Esophagus squamous epithelium (tissue), 4 donors: Measurements from ENCODE around the gene MYO18B.

ENCODE experiments used
- POLR2A ChIP-seq, 4 donors: fragments of 450-650 bp; IDR thresholded peaks; one replicate each; pipeline ENCODE4 v1.6.1; 2017; ENCODE audit warnings: antibody characterized with exemption in 4 of 4, mild to moderate bottlenecking in 4 of 4, moderate library complexity in 3 of 4
- TF ChIP-seq, protein P1 (sequence below), 6 experiments: fragments of 450-650 bp in 4 of 6; fragments of 200-600 bp in 2 of 6; sonication (generic) in 2 of 6; IDR thresholded peaks; one replicate each; pipeline ENCODE4 v1.5.1; 2016 to 2019; ENCODE audit warnings: antibody characterized with exemption in 6 of 6, mild to moderate bottlenecking in 4 of 6, moderate library complexity in 4 of 6

DNA sequence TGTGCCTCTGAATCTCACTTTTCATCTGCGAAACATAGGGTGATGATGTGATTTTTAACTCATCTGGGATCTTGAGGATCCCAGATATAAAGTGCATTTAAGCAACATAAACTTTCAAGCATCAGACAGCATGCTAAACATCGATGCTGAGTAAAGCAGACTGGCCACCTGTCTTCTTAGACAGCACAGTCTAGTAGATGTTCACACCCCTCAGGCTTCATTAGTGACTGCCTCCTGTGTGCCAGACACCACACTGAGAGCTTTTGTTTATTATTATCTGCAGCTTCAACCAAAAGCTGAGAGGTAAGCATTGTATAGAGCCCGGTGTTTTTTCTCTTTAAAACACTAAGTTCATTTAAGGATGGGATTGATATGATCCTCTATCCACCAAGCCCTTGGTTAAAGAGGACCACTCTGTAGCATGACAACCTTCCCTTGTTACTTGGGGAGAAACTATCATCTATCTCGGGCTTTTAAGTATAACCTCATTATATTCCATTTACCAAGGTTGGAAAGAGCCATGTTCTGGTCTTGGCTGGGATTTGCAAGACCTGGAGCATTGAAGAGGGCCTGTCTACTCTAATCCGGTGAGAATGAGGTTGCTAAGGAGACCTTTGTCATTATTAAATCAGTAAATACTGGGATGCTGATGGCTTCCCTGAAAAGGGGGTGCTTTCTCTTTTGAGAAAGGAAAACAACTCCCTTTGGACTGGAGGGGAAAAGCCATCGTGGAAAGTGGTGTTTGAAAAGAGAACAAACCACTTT, 313.0 kb downstream of the MYO18B start:
- TF ChIP-seq, protein P1, sequence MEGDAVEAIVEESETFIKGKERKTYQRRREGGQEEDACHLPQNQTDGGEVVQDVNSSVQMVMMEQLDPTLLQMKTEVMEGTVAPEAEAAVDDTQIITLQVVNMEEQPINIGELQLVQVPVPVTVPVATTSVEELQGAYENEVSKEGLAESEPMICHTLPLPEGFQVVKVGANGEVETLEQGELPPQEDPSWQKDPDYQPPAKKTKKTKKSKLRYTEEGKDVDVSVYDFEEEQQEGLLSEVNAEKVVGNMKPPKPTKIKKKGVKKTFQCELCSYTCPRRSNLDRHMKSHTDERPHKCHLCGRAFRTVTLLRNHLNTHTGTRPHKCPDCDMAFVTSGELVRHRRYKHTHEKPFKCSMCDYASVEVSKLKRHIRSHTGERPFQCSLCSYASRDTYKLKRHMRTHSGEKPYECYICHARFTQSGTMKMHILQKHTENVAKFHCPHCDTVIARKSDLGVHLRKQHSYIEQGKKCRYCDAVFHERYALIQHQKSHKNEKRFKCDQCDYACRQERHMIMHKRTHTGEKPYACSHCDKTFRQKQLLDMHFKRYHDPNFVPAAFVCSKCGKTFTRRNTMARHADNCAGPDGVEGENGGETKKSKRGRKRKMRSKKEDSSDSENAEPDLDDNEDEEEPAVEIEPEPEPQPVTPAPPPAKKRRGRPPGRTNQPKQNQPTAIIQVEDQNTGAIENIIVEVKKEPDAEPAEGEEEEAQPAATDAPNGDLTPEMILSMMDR (IDR thresholded peaks at IDR 0.05) = no peak
- no peak for TF ChIP-seq POLR2A (IDR thresholded peaks at IDR 0.05)
